GM18499 (cell line): ENCODE measurements around the gene STK32C.

Experiments
- ATAC-seq: cut with Tn5 transposase; IDR thresholded peaks from one replicate; pipeline ENCODE4 v1.9.1; 2021; ENCODE audit warnings: moderate number of reproducible peaks; ENCODE audit not compliant: insufficient read depth, unreplicated experiment

The STK32C gene

GRCh38 chr10:132289439-132289838, 18.3 kb downstream of the STK32C start:
- ATAC-seq = no peak

GRCh38 chr10:132283604-132284382, 24.0 kb downstream of the STK32C start:
- ATAC-seq = no peak

- no peak for ATAC-seq
These were observed 24.8 kb downstream of the STK32C start for GRCh38 chr10:132282667-132283603.

GRCh38 chr10:132281915-132282666, 25.7 kb downstream of the STK32C start:
- ATAC-seq = no peak

- no peak for ATAC-seq
These were observed 27.1 kb downstream of the STK32C start for GRCh38 chr10:132280646-132281074.

- no peak for ATAC-seq
These were observed 27.7 kb downstream of the STK32C start for GRCh38 chr10:132279873-132280645.

- ATAC-seq = no peak
These were observed 30.4 kb downstream of the STK32C start for GRCh38 chr10:132277311-132277741.

GRCh38 chr10:132276706-132277105, 31.0 kb downstream of the STK32C start:
- ATAC-seq = no peak

- ATAC-seq = no peak
These were observed 31.5 kb downstream of the STK32C start for GRCh38 chr10:132276179-132276675.

- no peak for ATAC-seq
These were observed 32.1 kb downstream of the STK32C start for GRCh38 chr10:132275426-132276178.

- no peak for ATAC-seq
These were observed 32.8 kb downstream of the STK32C start for GRCh38 chr10:132274986-132275385.

GRCh38 chr10:132274581-132274980, 33.2 kb downstream of the STK32C start:
- no peak for ATAC-seq

GRCh38 chr10:132273966-132274365, 33.8 kb downstream of the STK32C start:
- no peak for ATAC-seq

GRCh38 chr10:132273304-132273944, 34.3 kb downstream of the STK32C start:
- ATAC-seq = no peak

GRCh38 chr10:132272231-132272971, 35.3 kb downstream of the STK32C start:
- no peak for ATAC-seq

GRCh38 chr10:132271458-132272230, 36.1 kb downstream of the STK32C start:
- no peak for ATAC-seq
